GM21381 (cell line): Measurements from ENCODE around the gene DGKZ.

Experiments
- ATAC-seq: cut with Tn5 transposase; IDR thresholded peaks from one replicate; pipeline ENCODE4 v1.9.1; 2021; ENCODE audit warnings: mild to moderate bottlenecking, moderate library complexity; ENCODE audit not compliant: unreplicated experiment

DGKZ gene

DNA sequence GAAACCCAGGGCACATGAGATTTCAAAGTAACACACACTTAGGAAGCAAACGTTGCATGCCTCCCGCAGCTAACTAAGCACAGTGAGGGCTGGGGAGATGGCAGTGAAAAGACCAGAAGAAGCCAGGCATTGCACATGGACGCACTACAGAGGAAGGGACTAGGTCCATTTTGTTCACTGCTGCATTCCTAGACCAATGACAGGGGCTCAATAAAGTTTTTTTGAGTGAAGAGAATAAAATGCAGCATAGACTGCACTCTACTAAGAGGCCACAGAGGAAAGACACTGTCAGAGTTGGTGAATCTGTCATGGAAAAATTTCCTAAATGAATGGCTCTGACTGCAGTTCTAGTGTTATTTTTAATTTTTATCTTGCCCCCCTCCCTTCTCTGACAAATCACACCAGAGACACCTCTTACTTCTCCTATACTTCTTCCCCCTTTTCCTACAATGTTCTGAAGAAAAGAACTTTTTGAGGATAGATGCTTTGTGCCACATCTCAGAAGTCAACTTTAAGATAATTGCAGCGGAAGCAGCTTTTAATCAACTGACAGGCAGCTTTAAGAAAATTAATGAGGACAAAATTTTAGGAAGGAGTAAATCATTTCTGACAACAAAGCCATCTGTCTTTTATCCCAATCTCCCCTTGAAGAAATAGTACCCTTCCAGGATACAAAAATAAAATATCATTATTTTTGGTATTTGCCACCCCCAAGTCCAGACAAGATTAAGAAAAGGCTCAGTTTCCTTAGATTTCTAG, 79.1 kb downstream of the DGKZ start:
- no peak for ATAC-seq

DNA sequence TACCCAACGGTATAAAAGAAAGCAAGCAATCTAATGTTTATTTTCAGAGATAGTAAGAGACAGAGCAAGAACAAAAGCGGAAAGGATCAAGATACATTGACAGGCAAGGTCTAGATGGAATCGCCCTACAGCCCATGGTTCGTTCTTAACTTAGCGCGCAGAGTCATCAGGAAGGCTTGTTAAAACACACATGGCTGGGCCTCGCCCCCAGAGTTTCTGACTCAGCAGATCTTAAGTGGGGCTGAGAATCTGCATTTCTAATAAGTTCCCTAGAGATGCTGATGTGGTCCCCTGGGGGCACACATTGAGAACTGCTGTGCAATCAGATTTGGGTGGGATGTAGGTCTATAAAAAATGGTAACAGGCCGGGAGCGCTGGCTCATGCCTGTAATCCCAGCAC, 80.1 kb downstream of the DGKZ start:
- no peak for ATAC-seq

DNA sequence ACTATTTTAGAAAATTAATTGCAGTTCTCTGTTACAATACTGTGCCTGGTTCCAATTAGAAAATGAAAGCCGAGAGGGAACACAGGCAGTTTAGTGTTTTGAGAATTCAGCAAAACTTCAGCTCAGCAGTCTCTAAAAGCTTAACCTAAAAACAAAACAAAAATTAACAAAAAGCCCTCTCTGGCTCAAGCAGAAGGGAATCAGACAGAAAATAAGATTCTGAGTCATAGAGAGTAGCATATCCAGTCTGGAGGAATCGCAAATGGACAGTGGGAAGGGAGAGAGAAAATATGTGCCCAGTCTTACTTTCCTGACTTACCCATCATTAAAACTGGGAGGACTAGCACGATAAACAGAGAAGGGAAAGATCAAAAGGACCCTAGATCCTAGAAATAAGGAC, 82.5 kb downstream of the DGKZ start:
- ATAC-seq = no peak
